H54 (cell line): ENCODE data around the gene SLC35B1.

ENCODE experiments used
- DNase-seq: peaks from one replicate; pipeline ENCODE4 v3.0.0; 2011; ENCODE audit warnings: low spot score, mixed read lengths; ENCODE audit not compliant: insufficient read length
- FAIRE-seq: peaks from 3 replicates; lab custom pipeline; 2011; peaks lifted over from hg19 to GRCh38; lab: Jason Lieb, UNC
- POLR2A ChIP-seq: IDR thresholded peaks from 2 replicates; pipeline ENCODE4 v1.6.1; 2011; ENCODE audit warnings: low read depth, mild to moderate bottlenecking, low read length

The SLC35B1 gene

GRCh38 chr17:49745175-49746139 is 37.7 kb upstream of the SLC35B1 start:
- FAIRE-seq: no peak
- TF ChIP-seq POLR2A: no peak
- DNase-seq: no peak

- DNase-seq (no peak), FAIRE-seq (no peak)
- TF ChIP-seq POLR2A: no peak
Observed at GRCh38 chr17:49742166-49742638, 34.4 kb upstream of the SLC35B1 start.

GRCh38 chr17:49741692-49742076 is 33.9 kb upstream of the SLC35B1 start:
- no peak for TF ChIP-seq POLR2A
- no peak for FAIRE-seq
- no peak for DNase-seq

GRCh38 chr17:49741009-49741691 is 33.4 kb upstream of the SLC35B1 start:
- no peak for FAIRE-seq

GRCh38 chr17:49739641-49740271 is 32.0 kb upstream of the SLC35B1 start:
- DNase-seq: no peak
- no peak for TF ChIP-seq POLR2A
- no peak for FAIRE-seq

More at GRCh38 chr17:49741009-49741691, 33.4 kb upstream of the SLC35B1 start:
- TF ChIP-seq POLR2A: no peak
- DNase-seq: no peak

- no peak for FAIRE-seq
- no peak for DNase-seq
- no peak for TF ChIP-seq POLR2A
Observed at GRCh38 chr17:49738456-49739163, 30.8 kb upstream of the SLC35B1 start.

DNA sequence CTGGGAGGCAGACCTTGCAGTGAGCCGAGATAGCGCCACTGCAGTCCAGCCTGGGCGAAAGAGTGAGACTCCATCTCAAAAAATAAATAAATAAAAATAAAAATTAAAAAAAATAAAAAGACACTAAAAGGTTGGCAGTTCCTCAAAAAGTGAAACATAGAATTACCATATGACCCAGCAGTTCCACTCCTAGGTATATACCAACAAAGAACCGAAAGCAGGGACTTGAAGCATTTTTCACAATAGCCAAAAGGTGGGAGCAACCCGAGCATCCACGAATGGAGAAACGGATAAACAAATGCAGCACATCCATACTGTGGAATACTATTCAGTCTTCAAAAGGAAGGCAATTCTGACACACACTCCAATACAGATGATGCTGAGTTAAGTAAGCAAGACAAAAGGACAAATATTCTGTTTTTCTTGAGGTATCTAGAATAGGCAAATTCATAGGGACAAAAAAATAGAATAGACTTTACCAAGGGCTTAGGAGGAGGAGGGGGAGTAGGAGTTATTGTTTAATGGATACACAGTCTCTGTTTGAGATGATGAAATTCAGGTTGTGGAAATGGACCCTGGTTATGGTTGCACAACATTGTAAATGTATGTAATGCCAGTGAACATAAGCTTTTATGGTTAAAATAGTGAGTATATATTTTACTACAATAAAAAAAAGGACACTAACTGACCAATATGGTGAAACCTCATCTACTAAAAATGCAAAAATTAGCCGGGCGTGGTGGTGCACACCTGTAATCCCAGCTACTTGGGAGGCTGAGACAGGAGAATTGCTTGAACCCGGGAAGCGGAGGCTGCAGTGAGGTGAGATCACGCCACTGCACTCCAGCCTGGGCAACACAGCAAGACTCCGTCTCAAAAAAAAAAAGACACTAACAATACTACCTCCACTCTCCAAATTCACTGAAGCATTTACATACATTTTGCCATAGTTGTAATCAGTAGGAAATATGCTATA is 27.0 kb upstream of the SLC35B1 start:
- no peak for TF ChIP-seq POLR2A
- FAIRE-seq (no peak), DNase-seq (no peak)

GRCh38 chr17:49731435-49731831 is 23.7 kb upstream of the SLC35B1 start:
- TF ChIP-seq POLR2A: no peak
- no peak for DNase-seq
- FAIRE-seq: no peak

GRCh38 chr17:49730785-49731434 is 23.1 kb upstream of the SLC35B1 start:
- TF ChIP-seq POLR2A: no peak
- no peak for FAIRE-seq

DNA sequence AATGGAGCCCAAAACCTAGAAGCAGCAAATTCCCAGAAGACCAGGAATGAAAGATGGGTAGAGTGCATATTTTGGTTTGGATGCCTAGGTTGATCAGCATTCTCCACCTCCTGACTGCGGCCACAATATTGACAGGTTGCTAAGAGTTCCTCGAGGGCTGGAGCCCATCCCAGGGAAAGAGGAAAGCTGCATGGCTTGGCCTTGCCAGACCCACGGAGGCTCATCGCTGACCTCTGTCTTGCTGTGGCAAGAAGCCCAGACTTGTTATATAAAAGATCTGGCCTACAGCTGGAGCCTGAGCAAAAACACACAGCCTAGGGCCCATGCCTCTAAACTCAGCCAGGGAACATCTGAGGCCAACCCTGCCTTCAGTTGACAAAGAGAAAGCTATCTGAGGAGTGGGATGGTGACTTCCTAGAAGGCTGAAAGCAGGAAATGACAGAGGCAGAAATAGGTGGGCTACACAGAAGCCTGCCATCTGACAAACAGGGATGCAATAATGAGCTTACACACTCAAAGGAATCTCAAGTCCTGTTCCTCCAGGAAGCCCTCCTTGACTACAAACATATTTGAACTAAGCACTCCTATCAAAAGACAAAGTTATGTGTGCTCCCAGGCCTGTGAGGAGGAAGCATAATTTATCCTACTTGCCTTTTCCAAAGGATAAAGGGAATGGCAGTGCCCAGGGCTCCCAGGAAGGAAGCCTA is 22.5 kb upstream of the SLC35B1 start:
- no peak for TF ChIP-seq POLR2A
- FAIRE-seq: no peak
- no peak for DNase-seq

More at GRCh38 chr17:49730785-49731434, 23.1 kb upstream of the SLC35B1 start:
- no peak for DNase-seq

DNA sequence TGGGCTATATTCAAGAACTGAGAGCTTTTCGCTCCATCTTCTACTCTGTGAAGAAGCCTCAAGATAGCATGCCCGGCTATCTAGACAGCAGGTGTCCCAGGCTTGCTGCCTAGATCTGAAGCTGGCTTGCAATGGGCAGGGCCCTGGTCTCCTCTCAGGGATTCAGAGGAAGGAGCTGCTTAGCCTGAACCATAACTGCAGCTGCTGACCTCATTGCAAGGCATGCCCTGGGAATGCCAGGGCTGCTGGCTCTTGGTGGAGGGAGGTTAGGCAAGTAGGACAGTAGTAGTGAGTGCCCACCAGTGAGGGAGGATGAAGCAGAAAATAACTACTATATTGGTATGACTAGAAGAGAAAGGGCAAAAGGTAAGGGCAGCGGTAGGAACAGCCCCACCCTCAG is 21.3 kb upstream of the SLC35B1 start:
- DNase-seq (no peak), FAIRE-seq (no peak)
- TF ChIP-seq POLR2A: no peak
